ENCODE results near the gene TMEM266.
A peak's percentile ranks its signal among the peaks of the same experiment; 100 is the strongest.

Gene TMEM266

GRCh38 chr15:76059320-76060117 is at the start of gene TMEM266 (continued):
- TF ChIP-seq ZNF221 (tag by site-specific recombination; IDR thresholded peaks at IDR 0.05; ENCODE audit: borderline replicate concordance): no peak

GRCh38 chr15:76010613-76011012 is 49.2 kb upstream of the TMEM266 start:
- TF ChIP-seq PRDM6 (tag by site-specific recombination; IDR thresholded peaks at IDR 0.05): peak; percentile 37; the same call in 1 of the 2 replicates
- TF ChIP-seq, protein P1, sequence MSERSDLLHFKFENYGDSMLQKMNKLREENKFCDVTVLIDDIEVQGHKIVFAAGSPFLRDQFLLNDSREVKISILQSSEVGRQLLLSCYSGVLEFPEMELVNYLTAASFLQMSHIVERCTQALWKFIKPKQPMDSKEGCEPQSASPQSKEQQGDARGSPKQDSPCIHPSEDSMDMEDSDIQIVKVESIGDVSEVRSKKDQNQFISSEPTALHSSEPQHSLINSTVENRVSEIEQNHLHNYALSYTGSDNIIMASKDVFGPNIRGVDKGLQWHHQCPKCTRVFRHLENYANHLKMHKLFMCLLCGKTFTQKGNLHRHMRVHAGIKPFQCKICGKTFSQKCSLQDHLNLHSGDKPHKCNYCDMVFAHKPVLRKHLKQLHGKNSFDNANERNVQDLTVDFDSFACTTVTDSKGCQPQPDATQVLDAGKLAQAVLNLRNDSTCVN (tag by site-specific recombination; optimal IDR thresholded peaks at IDR 0.05): no peak
- CTCF ChIA-PET: interaction anchor here (0.5 kb wide), 1 partner anchor 43 kb away, joined by 3 read pairs; no protein-coding TSS in a partner anchor

DNA sequence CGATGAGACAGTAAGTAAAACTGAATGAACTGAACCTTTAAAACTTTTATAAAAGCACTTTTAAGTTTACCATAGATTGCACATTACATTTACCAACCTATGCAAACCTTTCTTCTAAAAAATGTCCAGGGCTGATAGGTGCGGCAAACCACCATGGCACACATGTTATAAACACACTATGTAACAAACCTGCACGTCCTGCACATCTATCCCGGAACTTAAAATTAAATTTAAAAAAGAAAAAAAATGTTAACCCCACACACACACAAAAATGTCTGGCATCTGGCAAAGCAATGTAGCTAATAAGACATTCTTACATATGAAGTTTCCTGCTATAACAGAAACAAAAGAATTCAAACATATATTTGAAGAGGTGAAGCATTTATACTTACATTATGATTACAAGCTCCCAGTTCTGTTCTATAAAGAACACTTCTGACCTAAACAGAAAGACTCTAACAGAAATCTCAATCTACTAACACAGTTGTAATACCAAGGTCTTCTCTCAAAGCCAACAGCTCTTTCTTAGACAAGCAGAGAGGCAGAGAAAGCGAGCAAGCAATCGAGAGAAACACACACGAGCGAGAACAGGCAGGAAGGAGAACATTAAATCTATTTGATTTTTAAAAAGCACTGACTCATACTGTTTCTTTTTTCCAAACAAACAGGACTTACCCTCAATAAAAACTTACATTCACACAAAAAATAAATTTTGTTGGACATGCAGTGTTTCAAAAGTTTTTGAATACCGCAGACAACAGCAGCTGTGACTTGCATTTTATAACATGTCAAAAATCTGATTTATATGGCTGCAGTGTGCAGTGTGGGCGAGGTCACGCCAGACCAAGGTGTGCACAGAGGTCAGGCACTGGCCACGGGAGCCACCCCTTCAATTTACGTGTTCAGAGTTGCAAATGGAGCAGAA is 47.9 kb upstream of the TMEM266 start, which contains the start of gene NRG4:
Gene NRG4, minus strand, starts transcription at position 798 of the 925 bp plus-strand sequence. CDS start 1,194 bp downstream, outside the sequence.
- CTCF ChIA-PET: interaction anchor here (0.8 to 1.4 kb wide), 5 partner anchors 47 to 136 kb away, joined by 3 to 8 read pairs (median 4); no protein-coding TSS in a partner anchor
- H3K4me1 ChIP-seq (ENCODE audit: control insufficient read depth, insufficient read depth, low read length): no peaks in the 10 kb centered on the region
- H3K36me3 ChIP-seq (ENCODE audit: control insufficient read depth in 2 of 2, insufficient read depth in 1 of 2, low read length in 2 of 2): no peaks in the 10 kb centered on the region
- no peak within 1 kb of the TSS for H3K27ac ChIP-seq (ENCODE audit: extremely low read depth, low read depth, low read length)
- H3K4me3 ChIP-seq (ENCODE audit: low read depth, low read length): peak within 1 kb of the TSS; percentile 8
- H3K9me3 ChIP-seq (ENCODE audit: control insufficient read depth, insufficient read depth, low read depth, low read length): no peaks in the 10 kb centered on the region
- POLR2A ChIA-PET: no interaction called here
- no peak for TF ChIP-seq KLF10 (tag by site-specific recombination; IDR thresholded peaks at IDR 0.05)
- TF ChIP-seq ZBTB1 (tag by site-specific recombination; IDR thresholded peaks at IDR 0.05): no peak
- TF ChIP-seq ZFP69B (tag by site-specific recombination; IDR thresholded peaks at IDR 0.05): no peak
- no peak for TF ChIP-seq ZNF223 (tag by site-specific recombination; IDR thresholded peaks at IDR 0.05)
- TF ChIP-seq ZNF366 (tag by site-specific recombination; conservative IDR thresholded peaks at IDR 0.05): 0 out of 2 replicates have a peak, but pooled peaks have one; percentile 17
- no peak for TF ChIP-seq ZNF391 (tag by site-specific recombination; IDR thresholded peaks at IDR 0.05; ENCODE audit: borderline replicate concordance, low read depth)
- no peak for TF ChIP-seq ZBTB7A (tag by site-specific recombination; IDR thresholded peaks at IDR 0.05; ENCODE audit: low read depth)
- peak; percentile 66 for TF ChIP-seq MEIS1 (CRISPR knock-in tag; IDR thresholded peaks at IDR 0.05; ENCODE audit: borderline replicate concordance)
- no peak for TF ChIP-seq ZNF133 (tag by site-specific recombination; IDR thresholded peaks at IDR 0.05)
- no peak for TF ChIP-seq ZNF776 (tag by site-specific recombination; IDR thresholded peaks at IDR 0.05; ENCODE audit: borderline replicate concordance)
- TF ChIP-seq ZFP37 (tag by site-specific recombination; IDR thresholded peaks at IDR 0.05): no peak
- TF ChIP-seq PATZ1 (tag by site-specific recombination; IDR thresholded peaks at IDR 0.05): no peak
- peak; percentile 82 for TF ChIP-seq ZBTB17 (tag by site-specific recombination; IDR thresholded peaks at IDR 0.05)
- TF ChIP-seq ZNF335 (tag by site-specific recombination; conservative IDR thresholded peaks at IDR 0.05): peak; percentile 61
- TF ChIP-seq ZNF48 (tag by site-specific recombination; IDR thresholded peaks at IDR 0.05): no peak
- TF ChIP-seq, protein P2, sequence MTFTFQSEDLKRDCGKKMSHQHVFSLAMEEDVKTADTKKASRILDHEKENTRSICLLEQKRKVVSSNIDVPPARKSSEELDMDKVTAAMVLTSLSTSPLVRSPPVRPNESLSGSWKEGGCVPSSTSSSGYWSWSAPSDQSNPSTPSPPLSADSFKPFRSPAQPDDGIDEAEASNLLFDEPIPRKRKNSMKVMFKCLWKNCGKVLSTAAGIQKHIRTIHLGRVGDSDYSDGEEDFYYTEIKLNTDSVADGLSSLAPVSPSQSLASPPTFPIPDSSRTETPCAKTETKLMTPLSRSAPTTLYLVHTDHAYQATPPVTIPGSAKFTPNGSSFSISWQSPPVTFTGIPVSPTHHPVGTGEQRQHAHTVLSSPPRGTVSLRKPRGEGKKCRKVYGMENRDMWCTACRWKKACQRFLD (tag by site-specific recombination; IDR thresholded peaks at IDR 0.05): no peak
- TF ChIP-seq SP7 (tag by site-specific recombination; IDR thresholded peaks at IDR 0.05): no peak
- TF ChIP-seq ZEB2 (tag by site-specific recombination; IDR thresholded peaks at IDR 0.05): 0 out of 2 replicates have a peak, but pooled peaks have one; percentile 38
- TF ChIP-seq ZNF560 (tag by site-specific recombination; IDR thresholded peaks at IDR 0.05; ENCODE audit: borderline replicate concordance): no peak
- no peak for TF ChIP-seq ZNF138 (tag by site-specific recombination; IDR thresholded peaks at IDR 0.05; ENCODE audit: borderline replicate concordance)
- no peak for TF ChIP-seq ZNF555 (tag by site-specific recombination; conservative IDR thresholded peaks at IDR 0.05)
- TF ChIP-seq ZFP3 (tag by site-specific recombination; IDR thresholded peaks at IDR 0.05; ENCODE audit: low read depth): no peak

More at GRCh38 chr15:76010613-76011012, 49.2 kb upstream of the TMEM266 start:
- no peak overlapping the region for H3K27ac ChIP-seq (ENCODE audit: extremely low read depth, low read depth, low read length)
- no peak overlapping the region for H3K4me3 ChIP-seq (ENCODE audit: low read depth, low read length)
- no peaks in the 10 kb centered on the region for H3K36me3 ChIP-seq (ENCODE audit: control insufficient read depth in 2 of 2, insufficient read depth in 1 of 2, low read length in 2 of 2)
- H3K9me3 ChIP-seq (ENCODE audit: control insufficient read depth, insufficient read depth, low read depth, low read length): no peaks in the 10 kb centered on the region
- POLR2A ChIA-PET: no interaction called here
- H3K4me1 ChIP-seq (ENCODE audit: control insufficient read depth, insufficient read depth, low read length): no peaks in the 10 kb centered on the region
